Neural cell (in vitro differentiated cells): ENCODE measurements around the gene GPC1.

Source experiments
- CTCF ChIP-seq: fragments of 450-650 bp; IDR thresholded peaks from 2 replicates; pipeline ENCODE4 v1.5.1; 2014; ENCODE audit warnings: antibody characterized with exemption, mild to moderate bottlenecking, moderate library complexity; ENCODE audit not compliant: poor library complexity, severe bottlenecking
- EP300 ChIP-seq: fragments of 450-650 bp; conservative IDR thresholded peaks from 2 replicates; pipeline ENCODE4 v1.6.1; 2014; ENCODE audit warnings: antibody characterized with exemption, mild to moderate bottlenecking, moderate library complexity; ENCODE audit not compliant: poor library complexity, severe bottlenecking
- EZH2 ChIP-seq: fragments of 200-600, 300-800 bp; shearing (Covaris generic), sonication (generic); IDR thresholded peaks from 2 replicates; pipeline ENCODE4 v1.6.1; 2014; ENCODE audit warnings: antibody characterized with exemption, low read length, borderline replicate concordance, mild to moderate bottlenecking; ENCODE audit not compliant: insufficient read depth, poor library complexity, severe bottlenecking
- MXI1 ChIP-seq: fragments of 450-650 bp; conservative IDR thresholded peaks from 2 replicates; pipeline ENCODE4 v1.6.1; 2014; ENCODE audit warnings: antibody characterized with exemption, mild to moderate bottlenecking; ENCODE audit not compliant: poor library complexity, severe bottlenecking
- POLR2AphosphoS5 ChIP-seq: IDR thresholded peaks from 2 replicates; pipeline ENCODE4 v1.6.1; 2012
- RAD21 ChIP-seq: fragments of 450-650 bp; conservative IDR thresholded peaks from 2 replicates; pipeline ENCODE4 v1.6.1; 2014; ENCODE audit warnings: antibody characterized with exemption, mild to moderate bottlenecking, moderate library complexity
- REST ChIP-seq: IDR thresholded peaks from 2 replicates; pipeline ENCODE4 v1.6.1; 2012; ENCODE audit warnings: borderline replicate concordance
- SMC3 ChIP-seq: fragments of 450-650 bp; conservative IDR thresholded peaks from 2 replicates; pipeline ENCODE4 v1.6.1; 2014; ENCODE audit warnings: antibody characterized with exemption, mild to moderate bottlenecking, moderate library complexity; ENCODE audit not compliant: poor library complexity
- TAF1 ChIP-seq: IDR thresholded peaks from 2 replicates; pipeline ENCODE4 v1.6.1; 2012; ENCODE audit warnings: low read depth

GRCh38 chr2:240398661-240399267, 36.7 kb upstream of the GPC1 start:
- no peak for TF ChIP-seq CTCF
- no peak for TF ChIP-seq POLR2AphosphoS5
- no peak for TF ChIP-seq TAF1
- no peak for TF ChIP-seq EZH2
- no peak for TF ChIP-seq SMC3
- no peak for TF ChIP-seq MXI1
- TF ChIP-seq EP300, result no peak
- no peak for TF ChIP-seq REST
- TF ChIP-seq RAD21, result no peak
